ENCODE results near the gene TRNAU1AP.
A peak's percentile ranks its signal among the peaks of the same experiment; 100 is the strongest.
"Not testable (repeated sequence)": the region's sequence is repeated elsewhere in the genome, so short reads cannot be mapped to it uniquely, and the experiment has no call there.

The TRNAU1AP gene

GRCh38 chr1:28566931-28567330, 14.0 kb downstream of the TRNAU1AP start:
- H3K4me3 ChIP-seq (replicated peaks; ENCODE audit: low read depth, low read length), result no peak overlapping the region
- TF ChIP-seq CTCF (IDR thresholded peaks at IDR 0.05; ENCODE audit: low read depth, low read length, missing control alignments), result no peak
- DNase-seq (ENCODE audit: extremely low read depth, low read depth), result no peak

- no peak for DNase-seq (ENCODE audit: extremely low read depth, low read depth)
- no peak overlapping the region for H3K4me3 ChIP-seq (replicated peaks; ENCODE audit: low read depth, low read length)
- no peak for TF ChIP-seq CTCF (IDR thresholded peaks at IDR 0.05; ENCODE audit: low read depth, low read length, missing control alignments)
Observed at GRCh38 chr1:28571911-28572310, 19.0 kb downstream of the TRNAU1AP start.

GRCh38 chr1:28572891-28573290, 20.0 kb downstream of the TRNAU1AP start:
- not testable (repeated sequence) for H3K4me3 ChIP-seq (replicated peaks; ENCODE audit: low read depth, low read length); DNase-seq (ENCODE audit: extremely low read depth, low read depth)

DNA sequence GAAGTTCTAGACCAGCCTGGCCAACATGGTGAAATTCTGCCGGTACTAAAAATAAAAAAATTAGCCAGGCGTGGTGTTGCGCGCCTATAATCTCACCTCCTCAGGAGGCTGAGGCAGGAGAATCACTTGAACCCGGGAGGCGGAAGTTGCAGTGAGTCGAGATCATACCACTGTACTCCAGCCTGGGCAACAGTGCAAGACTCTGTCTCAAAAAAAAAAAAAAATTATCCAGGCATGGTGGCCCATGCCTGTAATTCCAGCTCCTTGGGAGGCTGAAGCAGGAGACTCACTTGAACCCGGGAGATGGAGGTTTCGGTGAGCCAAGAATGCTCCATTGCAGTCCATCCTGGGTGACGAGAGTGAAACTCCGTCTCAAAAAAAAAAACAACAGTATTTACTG, 20.7 kb downstream of the TRNAU1AP start:
- H3K4me3 ChIP-seq (replicated peaks; ENCODE audit: low read depth, low read length), result no peak overlapping the region
- TF ChIP-seq CTCF (IDR thresholded peaks at IDR 0.05; ENCODE audit: low read depth, low read length, missing control alignments), result no peak
- no peak for DNase-seq (ENCODE audit: extremely low read depth, low read depth)

- no peak overlapping the region for H3K4me3 ChIP-seq (replicated peaks; ENCODE audit: low read depth, low read length)
- no peak for DNase-seq (ENCODE audit: extremely low read depth, low read depth)
Observed at GRCh38 chr1:28577052-28577678, 24.3 kb downstream of the TRNAU1AP start.

DNA sequence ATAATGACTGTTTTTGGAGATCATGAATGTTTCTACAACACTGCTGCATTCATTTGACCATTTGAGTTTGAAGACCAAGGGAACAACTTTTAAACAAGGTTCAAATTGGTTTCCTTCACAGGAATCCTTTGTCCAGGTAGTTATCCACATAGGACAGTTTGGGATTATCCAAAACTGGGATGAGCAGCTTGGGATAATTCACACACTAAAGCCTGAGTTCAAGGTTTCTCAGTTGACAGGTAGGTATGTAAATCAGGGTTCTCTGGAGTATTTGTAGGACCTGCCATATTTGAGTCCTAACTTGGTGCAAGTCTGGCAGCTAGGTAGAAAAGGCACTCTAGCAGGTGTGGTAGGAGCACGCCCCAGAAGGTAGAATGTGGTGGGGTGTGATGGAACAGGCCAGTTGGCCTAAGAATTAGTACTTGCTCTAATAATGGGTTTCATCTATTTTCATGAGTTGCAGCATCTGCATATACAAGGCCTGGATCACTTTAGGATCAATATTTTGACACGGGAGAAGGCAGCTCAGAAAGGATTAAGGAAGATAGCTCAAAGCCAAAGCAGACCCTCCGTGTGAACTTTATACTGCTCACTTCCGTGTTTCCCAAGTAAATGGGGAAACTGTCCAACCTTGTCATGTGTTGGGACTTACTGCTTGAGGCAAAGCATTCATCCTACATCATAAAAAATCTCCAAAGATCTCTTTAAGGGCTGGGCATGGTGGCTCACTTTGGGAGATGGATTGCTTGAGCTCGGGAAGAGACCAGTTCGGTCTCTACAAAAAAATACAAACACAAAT, 25.1 kb downstream of the TRNAU1AP start:
- TF ChIP-seq CTCF (IDR thresholded peaks at IDR 0.05; ENCODE audit: low read depth, low read length, missing control alignments), result no peak
- H3K4me3 ChIP-seq (replicated peaks; ENCODE audit: low read depth, low read length), result peak overlapping the region; percentile 92; the same call in 1 of the 2 replicates
- DNase-seq (ENCODE audit: extremely low read depth, low read depth), result no peak

More at GRCh38 chr1:28577052-28577678, 24.3 kb downstream of the TRNAU1AP start:
- TF ChIP-seq CTCF (IDR thresholded peaks at IDR 0.05; ENCODE audit: low read depth, low read length, missing control alignments), result no peak

DNA sequence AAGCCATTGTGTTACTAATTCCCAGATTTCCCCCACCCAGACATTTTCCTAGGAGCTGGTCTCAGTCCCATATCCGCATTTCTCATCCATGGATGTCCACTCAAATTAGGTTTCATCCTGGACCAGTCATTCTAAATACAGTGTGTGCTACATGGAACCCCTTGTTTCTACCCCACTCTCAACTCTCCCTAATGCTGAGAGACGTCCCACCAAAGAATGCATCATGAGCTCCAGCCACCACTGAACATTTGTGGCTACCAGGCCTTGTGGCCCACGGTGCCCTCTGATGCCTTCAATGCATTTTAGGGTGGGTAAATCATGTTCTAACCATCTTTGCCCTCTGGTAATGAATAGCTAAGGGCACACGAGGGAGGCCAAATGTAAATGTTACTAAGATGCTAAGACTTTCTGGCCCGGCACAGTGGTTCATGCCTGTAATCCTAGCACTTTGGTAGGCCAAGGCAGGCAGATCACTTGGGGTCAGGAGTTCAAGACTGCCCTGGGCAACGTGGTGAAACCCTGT, 25.9 kb downstream of the TRNAU1AP start:
- TF ChIP-seq CTCF (IDR thresholded peaks at IDR 0.05; ENCODE audit: low read depth, low read length, missing control alignments), result no peak
- no peak for DNase-seq (ENCODE audit: extremely low read depth, low read depth)
- H3K4me3 ChIP-seq (replicated peaks; ENCODE audit: low read depth, low read length), result peak overlapping the region; percentile 92

Measured in HFF-Myc (cell line).